Measurements from ENCODE around the gene PLET1.

PLET1 gene

GRCh38 chr11:112241486-112241885 is 19.2 kb downstream of the PLET1 start:
- DNase-seq (ENCODE audit: low read depth in 2 of 2): no peak

DNA sequence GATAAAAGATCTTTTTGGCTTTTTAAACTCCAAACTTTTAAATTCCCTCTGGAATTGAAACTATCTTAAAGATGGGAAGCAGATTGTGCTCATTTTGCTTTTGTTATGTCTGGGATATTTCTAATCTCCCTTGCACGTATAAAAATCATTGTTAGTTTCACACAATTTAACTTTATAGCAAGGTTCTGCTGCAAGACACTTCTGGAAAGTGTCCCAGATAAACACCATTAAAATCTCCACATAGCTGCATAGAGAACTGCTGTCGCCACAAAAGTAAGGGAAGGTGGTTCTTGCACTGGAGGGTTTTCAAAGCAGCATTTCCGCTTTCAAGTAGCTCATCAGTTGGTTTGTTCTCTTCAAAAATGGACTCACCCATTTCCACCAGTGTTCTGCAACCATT is 22.6 kb downstream of the PLET1 start:
- no peak for DNase-seq (ENCODE audit: low read depth in 2 of 2)

DNA sequence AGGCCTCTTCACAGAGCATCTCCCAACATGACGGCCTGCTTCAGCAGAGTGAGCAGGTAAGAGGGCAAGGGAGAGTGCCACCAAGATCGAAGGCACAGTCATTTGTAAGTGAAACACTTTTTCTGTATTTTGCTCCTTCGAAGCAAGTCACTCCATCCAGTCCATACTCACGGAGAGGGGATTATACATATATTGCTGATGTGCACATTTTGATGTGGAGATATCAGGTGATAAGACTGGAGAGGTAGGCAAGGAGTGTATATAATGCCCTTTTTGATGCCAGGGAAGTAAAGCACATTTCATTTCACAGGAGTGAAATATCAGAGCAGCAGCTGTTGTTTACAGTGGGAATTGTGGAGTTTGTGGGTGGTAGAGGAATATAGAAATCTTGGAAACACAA is 23.2 kb downstream of the PLET1 start:
- DNase-seq (ENCODE audit: low read depth in 2 of 2): no peak

GRCh38 chr11:112235750-112236390 is 24.8 kb downstream of the PLET1 start:
- DNase-seq (ENCODE audit: low read depth in 2 of 2): no peak

GRCh38 chr11:112231952-112232351 is 28.7 kb downstream of the PLET1 start:
- no peak for DNase-seq (ENCODE audit: low read depth in 2 of 2)

DNA sequence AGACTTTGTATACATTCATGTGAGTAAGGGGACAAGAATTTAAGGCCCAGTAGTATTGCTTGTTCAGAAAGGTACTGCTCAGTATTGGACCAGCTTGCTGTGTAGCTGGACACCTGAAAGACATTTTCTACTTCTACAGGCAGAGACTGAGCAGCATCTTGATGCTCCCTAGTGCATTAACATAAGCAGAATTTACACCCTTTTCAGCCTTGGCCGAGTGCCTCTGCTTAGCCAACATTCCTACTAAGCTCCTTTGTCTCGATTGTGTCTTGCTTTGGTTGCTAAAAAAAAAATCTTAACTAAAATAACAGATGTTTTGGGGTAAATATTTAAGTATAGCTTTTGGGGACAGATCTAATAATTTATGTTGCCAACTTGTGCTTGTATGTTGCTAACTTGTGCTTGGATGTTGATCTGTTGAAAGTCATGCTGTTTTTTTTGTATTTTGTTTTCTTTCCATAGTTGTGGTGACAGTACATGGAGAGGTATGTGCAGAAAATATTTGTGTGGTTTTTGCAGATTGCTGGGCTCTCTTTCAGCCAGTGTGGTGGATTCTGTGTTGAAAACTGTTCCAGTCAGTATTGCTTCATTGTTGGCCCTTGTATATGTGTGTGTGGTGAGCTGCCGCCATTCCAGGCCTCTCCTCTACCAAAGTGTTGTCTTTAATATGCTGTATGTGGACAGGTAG is 30.8 kb downstream of the PLET1 start:
- no peak for DNase-seq (ENCODE audit: low read depth in 2 of 2)

DNA sequence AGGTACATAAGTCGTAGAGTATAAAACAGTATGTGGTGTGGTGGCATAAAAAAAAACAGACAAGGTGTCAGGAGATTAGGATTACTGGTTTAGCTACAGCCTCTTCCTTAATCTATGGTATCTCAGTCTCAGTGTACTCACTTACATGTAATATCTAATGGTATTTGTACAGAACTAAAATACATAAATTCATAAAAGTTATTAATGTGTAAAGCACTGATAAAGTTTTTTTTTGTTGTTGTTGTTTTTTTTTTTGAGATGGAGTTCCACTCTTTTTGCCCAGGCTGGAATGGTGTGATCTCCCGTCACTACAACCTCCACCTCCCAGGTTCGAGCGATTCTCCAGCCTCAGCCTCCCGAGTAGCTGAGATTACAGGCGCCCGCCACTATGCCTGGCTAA is 31.5 kb downstream of the PLET1 start:
- DNase-seq (ENCODE audit: low read depth in 2 of 2): no peak

GRCh38 chr11:112228706-112229105 is 32.0 kb downstream of the PLET1 start:
- DNase-seq (ENCODE audit: low read depth in 2 of 2): no peak

DNA sequence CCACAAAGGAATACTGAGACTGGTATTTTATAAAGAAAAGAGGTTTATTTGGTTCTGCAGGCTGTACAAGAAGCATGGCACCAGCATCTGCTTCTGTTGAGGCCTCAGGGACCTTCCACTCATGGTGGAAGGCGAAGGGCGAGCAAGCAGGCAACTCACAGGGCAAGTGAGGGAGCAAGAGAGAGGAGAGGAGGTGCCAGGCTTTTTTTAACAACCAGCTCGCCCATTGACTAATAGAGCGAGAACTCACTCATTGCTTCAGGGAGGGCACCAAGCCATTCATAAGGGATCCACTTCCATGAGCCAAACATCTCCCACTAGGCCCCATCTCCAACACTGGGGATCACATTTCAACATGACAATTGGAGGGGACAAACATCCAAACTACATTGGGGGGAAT is 33.2 kb downstream of the PLET1 start:
- no peak for DNase-seq (ENCODE audit: low read depth in 2 of 2)

- no peak for DNase-seq (ENCODE audit: low read depth in 2 of 2)
These were observed 33.7 kb downstream of the PLET1 start for GRCh38 chr11:112226831-112227401.

DNA sequence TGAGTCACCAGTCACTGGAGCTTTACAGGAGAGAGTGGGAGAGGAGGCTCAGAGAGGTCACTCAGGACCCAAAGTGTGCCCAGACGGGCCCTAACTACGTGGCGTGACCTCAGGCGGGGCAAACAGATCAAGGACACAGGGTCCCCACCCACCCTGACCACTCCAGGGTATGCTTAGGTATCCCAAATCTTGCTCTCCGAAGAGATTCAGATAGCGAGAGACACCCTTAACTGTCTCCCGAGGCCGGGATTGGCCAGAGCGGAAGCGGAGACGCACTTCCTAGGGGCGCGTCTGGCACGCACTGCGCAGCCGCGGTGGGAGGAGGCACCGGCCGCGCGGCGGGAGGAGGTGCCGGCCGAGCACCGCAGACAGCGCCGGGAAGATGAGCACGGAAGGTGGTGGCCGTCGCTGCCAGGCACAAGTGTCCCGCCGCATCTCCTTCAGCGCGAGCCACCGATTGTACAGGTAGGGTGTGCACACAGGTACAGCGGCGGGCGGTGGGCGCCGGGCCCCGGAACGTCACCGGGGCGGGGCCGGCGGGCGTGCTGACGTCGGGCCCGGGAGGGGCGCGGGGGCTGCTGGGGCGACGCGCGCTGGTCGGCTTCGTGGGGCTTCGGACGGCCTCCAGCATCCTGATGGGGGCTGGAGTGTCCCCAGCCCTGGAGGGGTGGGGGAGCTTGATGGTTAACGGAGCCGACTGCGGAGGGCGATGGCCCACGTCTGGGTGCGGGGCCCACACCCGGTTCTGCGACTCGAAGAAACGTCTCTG is 34.4 kb downstream of the PLET1 start, which contains the start of gene PTS:
TSS of gene PTS (plus strand) at position 367 of the 769 bp plus-strand sequence. CDS start at position 383, 16 bp downstream.
- peak; percentile 67 to 75 for DNase-seq (ENCODE audit: low read depth in 2 of 2)

DNA sequence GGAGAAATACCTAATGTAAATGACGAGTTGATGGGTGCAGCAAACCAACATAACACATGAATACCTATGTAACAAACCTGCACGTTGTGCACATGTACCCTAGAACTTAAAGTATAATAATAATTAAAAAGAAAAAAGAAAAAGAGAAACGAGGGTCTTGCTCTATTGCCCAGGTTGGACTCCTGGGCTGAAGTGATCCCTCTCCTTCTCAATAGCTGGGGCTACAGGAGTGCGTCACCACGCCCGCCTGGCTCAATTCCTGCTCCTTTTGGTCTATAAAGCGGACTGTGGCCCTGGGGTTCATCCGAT is 35.0 kb downstream of the PLET1 start:
- DNase-seq (ENCODE audit: low read depth in 2 of 2): no peak

DNA sequence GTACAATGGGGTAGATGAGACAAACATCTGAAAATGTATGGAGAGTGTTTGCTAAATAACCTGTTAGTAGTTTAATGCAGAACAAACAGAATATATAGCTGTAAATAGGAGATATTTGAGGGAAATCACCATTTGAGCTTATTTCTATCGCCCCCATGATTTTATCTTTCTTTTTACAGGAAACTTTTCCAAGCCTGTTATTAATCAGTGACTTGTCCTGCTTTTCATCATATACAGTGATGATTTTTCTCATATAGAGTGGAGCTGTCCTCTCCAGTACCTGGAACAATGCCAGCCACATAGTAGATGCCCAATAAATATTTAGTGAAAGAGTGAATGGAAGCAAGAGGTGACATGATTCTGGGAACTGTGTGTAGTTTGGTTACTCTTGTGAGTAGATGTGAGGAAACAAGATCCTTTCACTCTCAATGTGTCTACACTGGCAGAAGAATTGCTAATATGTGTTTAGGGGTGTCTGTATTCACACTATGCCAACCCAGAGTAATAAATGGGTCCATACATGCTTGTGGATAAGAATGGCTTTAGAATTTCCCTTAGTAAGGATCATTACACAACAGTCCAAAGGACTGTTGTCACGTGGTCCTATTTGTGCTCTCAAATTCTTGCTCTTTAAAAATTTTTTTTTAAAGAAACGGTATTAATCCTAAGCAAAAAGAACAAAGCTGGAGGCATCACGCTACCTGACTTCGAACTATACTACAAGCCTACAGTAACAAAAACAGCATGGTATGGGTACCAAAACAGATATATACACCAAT is 36.7 kb downstream of the PLET1 start:
- no peak for DNase-seq (ENCODE audit: low read depth in 2 of 2)

DNA sequence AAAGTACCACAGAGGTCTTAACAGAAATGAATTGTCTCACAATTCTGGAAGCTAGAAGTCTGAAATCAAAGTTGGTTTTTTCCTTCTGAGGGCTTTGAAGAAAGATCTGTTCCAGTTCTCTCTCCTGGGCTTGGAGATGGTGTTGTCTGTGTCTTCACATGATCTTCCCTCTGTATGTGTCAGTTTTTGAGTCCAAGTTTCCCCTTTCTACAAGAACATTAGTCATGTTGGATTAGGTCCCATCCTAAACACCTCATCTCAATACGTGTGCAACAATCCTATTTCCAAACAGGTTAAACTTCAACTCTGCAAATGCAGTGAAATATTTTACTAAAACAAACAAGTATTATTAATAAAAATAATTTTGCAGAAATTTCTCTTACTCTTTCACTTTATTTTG is 37.5 kb downstream of the PLET1 start:
- DNase-seq (ENCODE audit: low read depth in 2 of 2): no peak

- DNase-seq (ENCODE audit: low read depth in 2 of 2): no peak
These were observed 38.4 kb downstream of the PLET1 start for GRCh38 chr11:112222303-112222702.

- DNase-seq (ENCODE audit: low read depth in 2 of 2): no peak
These were observed 39.3 kb downstream of the PLET1 start for GRCh38 chr11:112221274-112221835.

- DNase-seq (ENCODE audit: low read depth in 2 of 2): no peak
These were observed 41.0 kb downstream of the PLET1 start for GRCh38 chr11:112219476-112220232.

DNA sequence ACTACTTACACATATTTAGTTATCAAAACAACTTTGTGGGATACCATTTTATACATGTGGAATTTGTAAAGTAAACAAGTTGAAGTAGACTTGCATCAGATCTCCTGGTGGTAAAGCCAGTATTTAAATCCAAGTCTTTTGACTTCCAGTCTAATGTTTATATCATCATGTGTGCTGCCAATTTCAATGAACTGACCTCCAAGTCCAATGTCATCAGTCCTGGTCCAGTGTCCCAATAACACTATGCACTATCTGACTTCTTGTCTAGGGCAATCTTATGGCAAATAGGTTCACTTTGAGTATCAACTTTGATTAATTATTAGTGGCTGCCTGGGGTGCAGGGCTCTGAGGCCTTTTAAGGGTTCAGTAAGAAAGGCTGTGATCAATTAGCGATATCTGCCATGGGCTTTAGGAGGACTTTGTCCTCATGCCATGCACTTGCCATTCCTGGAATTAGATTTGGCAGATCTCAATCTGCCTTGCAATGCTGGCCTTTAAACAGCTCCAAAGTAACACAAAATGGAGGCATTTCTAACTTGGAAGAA is 44.0 kb downstream of the PLET1 start:
- no peak for DNase-seq (ENCODE audit: low read depth in 2 of 2)

DNA sequence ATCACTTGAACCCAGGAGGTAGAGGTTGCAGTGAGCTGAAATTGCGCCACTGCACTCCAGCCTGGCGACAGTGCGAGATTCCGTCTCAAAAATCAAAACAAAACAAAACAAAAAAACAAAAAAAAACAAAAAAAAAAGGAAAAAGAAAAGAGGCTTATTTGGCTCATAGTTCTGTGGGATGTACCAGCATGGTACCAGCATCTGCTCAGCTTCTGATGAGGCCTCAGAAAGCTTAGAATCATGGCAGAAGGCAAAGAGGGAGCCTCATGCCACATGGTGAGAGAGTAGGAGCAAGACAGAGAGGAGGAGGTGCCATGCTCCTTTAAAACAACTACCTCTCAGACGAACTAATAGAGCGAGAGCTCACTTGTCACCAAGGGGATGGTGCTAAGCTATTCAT is 45.0 kb downstream of the PLET1 start:
- DNase-seq (ENCODE audit: low read depth in 2 of 2): no peak

DNA sequence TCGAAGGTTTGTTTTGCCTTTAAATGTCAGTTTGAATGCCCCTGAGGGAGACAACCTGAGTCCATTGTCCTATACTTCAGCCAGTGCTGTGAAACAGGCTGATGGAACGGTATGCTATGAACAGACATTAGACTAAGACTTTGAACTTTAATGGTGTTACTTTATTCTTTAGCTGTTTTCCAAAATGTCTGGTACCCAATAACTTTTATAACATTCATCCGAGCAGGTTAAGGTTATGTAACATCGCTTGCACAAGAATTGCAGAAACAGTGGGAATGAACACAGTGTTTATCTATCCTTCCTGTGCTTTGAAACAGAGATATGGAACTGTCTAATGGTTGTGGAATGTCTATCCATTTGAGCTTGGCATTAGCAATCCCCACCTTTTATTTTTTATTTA is 46.9 kb downstream of the PLET1 start:
- no peak for DNase-seq (ENCODE audit: low read depth in 2 of 2)

DNA sequence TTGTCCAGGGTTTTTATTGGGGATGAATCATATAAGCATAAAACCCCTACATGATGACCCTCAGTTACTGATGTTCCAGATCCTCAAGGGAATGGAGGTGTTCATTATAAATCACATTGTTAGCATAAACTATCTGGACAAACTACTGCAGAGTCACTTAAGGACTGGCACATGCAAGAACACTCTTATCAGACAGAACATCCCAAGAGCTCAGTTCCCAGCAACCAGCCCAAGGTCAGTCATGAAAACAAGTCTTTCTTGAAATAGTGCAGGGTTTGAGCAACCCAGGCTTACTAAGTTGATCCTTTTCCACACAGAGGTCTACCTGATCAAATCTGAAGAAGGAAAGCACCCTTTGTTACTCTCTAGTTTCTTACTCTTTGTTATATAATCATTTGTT is 48.0 kb downstream of the PLET1 start:
- no peak for DNase-seq (ENCODE audit: low read depth in 2 of 2)

All from stimulated activated CD4-positive, alpha-beta T cell treated with anti-CD3 and anti-CD28 coated beads, Interleukin-15, amount 100 ng/mL, for 48 hours (primary cell).